Measurements from ENCODE around the gene HLA-G. TPM values are rescaled to one million over a fixed set of nuclear protein-coding genes. Genes with fewer than 3 reads are reported as not detected.

Gene HLA-G
- total RNA-seq, 4 donors from 2014 or later: 0.18 to 0.27 TPM; not detected in 2

GRCh38 chr6:29861521-29862255 is 34.1 kb downstream of the HLA-G start:
- no peak overlapping the region for H3K4me3 ChIP-seq
- H3K36me3 ChIP-seq: no peaks in the 10 kb centered on the region
- peaks cover 0 to 5% (median 0%) of the 10 kb centered on the region in 3 donors for H3K4me1 ChIP-seq
- no peak for DNase-seq
- TF ChIP-seq POLR2A (IDR thresholded peaks at IDR 0.05) (no peak), CTCF (IDR thresholded peaks at IDR 0.05) (no peak)
- 67 to 73% methylated on average over 6 of the region's 6 CpGs for WGBS, 2 donors
- H3K9me3 ChIP-seq: no peaks in the 10 kb centered on the region
- no peak overlapping the region for H3K27ac ChIP-seq
- intact Hi-C loops (cut with DNase I): no loop called here
- peaks cover 0 to 50% (median 0%) of the 10 kb centered on the region in 4 donors for H3K27me3 ChIP-seq

- no peaks in the 10 kb centered on the region for H3K9me3 ChIP-seq
- H3K27ac ChIP-seq: no peak overlapping the region
- no peak for DNase-seq
- no peak overlapping the region for H3K4me3 ChIP-seq
- no peaks in the 10 kb centered on the region for H3K36me3 ChIP-seq
- TF ChIP-seq POLR2A (IDR thresholded peaks at IDR 0.05) (no peak), CTCF (IDR thresholded peaks at IDR 0.05) (no peak)
- H3K27me3 ChIP-seq: peaks cover 0 to 70% (median 0%) of the 10 kb centered on the region in 4 donors
- peaks cover 0 to 5% (median 0%) of the 10 kb centered on the region in 3 donors for H3K4me1 ChIP-seq
- WGBS, 2 donors: 41 to 48% methylated on average over 3 to 14 of the region's 24 CpGs
- intact Hi-C loops (cut with DNase I): no loop called here
Observed at GRCh38 chr6:29864037-29864810, 36.6 kb downstream of the HLA-G start.

GRCh38 chr6:29865631-29866030 is 38.0 kb downstream of the HLA-G start:
- Histone ChIP-seq H3K9me3 (no peaks in the 10 kb centered on the region), H3K4me3 (no peak overlapping the region), H3K27me3 (peaks cover 0 to 72% (median 0%) of the 10 kb centered on the region in 4 donors), H3K27ac (no peak overlapping the region), H3K36me3 (no peaks in the 10 kb centered on the region), H3K4me1 (peaks cover 0 to 5% (median 0%) of the 10 kb centered on the region in 3 donors)
- TF ChIP-seq POLR2A (IDR thresholded peaks at IDR 0.05): no peak
- DNase-seq: no peak
- WGBS, 2 donors: 15 to 20% methylated on average over 1 of the region's 1 CpG
- intact Hi-C loops (cut with DNase I): no loop called here

- WGBS, 2 donors: 33 to 62% methylated on average over 2 of the region's 2 CpGs
- H3K4me1 ChIP-seq: no peaks in the 10 kb centered on the region
- no peaks in the 10 kb centered on the region for H3K36me3 ChIP-seq
- H3K9me3 ChIP-seq: no peaks in the 10 kb centered on the region
- no peak for DNase-seq
- H3K27ac ChIP-seq: no peak overlapping the region
- TF ChIP-seq CTCF (IDR thresholded peaks at IDR 0.05): no peak
- no peak for TF ChIP-seq POLR2A (IDR thresholded peaks at IDR 0.05)
- intact Hi-C loops (cut with DNase I): no loop called here
- H3K27me3 ChIP-seq: peaks cover 0 to 40% (median 0%) of the 10 kb centered on the region in 4 donors
- no peak overlapping the region for H3K4me3 ChIP-seq
Observed at GRCh38 chr6:29870104-29870503, 42.5 kb downstream of the HLA-G start.

- DNase-seq: no peak
- intact Hi-C loops (cut with DNase I): no loop called here
- no peaks in the 10 kb centered on the region for H3K36me3 ChIP-seq
- no peak overlapping the region for H3K27ac ChIP-seq
- no peaks in the 10 kb centered on the region for H3K4me1 ChIP-seq
- no peaks in the 10 kb centered on the region for H3K9me3 ChIP-seq
- peaks cover 0 to 17% (median 0%) of the 10 kb centered on the region in 4 donors for H3K27me3 ChIP-seq
- H3K4me3 ChIP-seq: no peak overlapping the region
- no peak for TF ChIP-seq POLR2A (IDR thresholded peaks at IDR 0.05)
- no peak for TF ChIP-seq CTCF (IDR thresholded peaks at IDR 0.05)
- WGBS, 2 donors: 81 to 100% methylated on average over 1 to 3 of the region's 3 CpGs
Observed at GRCh38 chr6:29872791-29873190, 45.2 kb downstream of the HLA-G start.
